CD4-positive, CD25-positive, alpha-beta regulatory T cell (primary cell): ENCODE data around the gene ORC6. TPM values are rescaled to one million over a fixed set of nuclear protein-coding genes. Genes with fewer than 3 reads are reported as not detected.
A peak's percentile ranks its signal among the peaks of the same experiment; 100 is the strongest.
"Not testable (repeated sequence)": the region's sequence is repeated elsewhere in the genome, so short reads cannot be mapped to it uniquely, and the experiment has no call there.

ENCODE experiments used
- ATAC-seq, 2 donors: fragments of 150-1000 bp; cut with Tn5 transposase; one replicate each; pipeline ENCODE4 v1.10.0; 2021; ENCODE audit warnings: low read depth in 2 of 2, moderate number of reproducible peaks in 2 of 2, moderate library complexity in 1 of 2
- DNase-seq, 3 donors: peaks; one replicate each; pipeline versions ENCODE4 v3.0.0 to v3.0.0-alpha.2; 2012 to 2022; ENCODE audit warnings: mixed read lengths in 1 of 3
- H3K27ac ChIP-seq: one replicate; pipeline ENCODE4 v1.7.0; 2013; ENCODE audit warnings: mild to moderate bottlenecking, low read length; ENCODE audit not compliant: insufficient read depth, poor library complexity, severe bottlenecking
- H3K27me3 ChIP-seq: one replicate; pipeline ENCODE4 v1.7.0; 2013; ENCODE audit warnings: low read length; ENCODE audit not compliant: control insufficient read depth, insufficient read depth
- H3K36me3 ChIP-seq: one replicate; pipeline ENCODE4 v1.7.0; 2013; ENCODE audit warnings: mild to moderate bottlenecking, low read length, moderate library complexity; ENCODE audit not compliant: control insufficient read depth, insufficient read depth
- H3K4me1 ChIP-seq: 2 replicates; pipeline ENCODE4 v1.7.0; 2013; ENCODE audit warnings: mild to moderate bottlenecking, low read length; ENCODE audit not compliant: insufficient read depth, control insufficient read depth, poor library complexity, severe bottlenecking
- H3K4me3 ChIP-seq: one replicate; pipeline ENCODE4 v1.7.0; 2013; ENCODE audit warnings: low read depth, mild to moderate bottlenecking, low read length, moderate library complexity
- H3K9me3 ChIP-seq, 2 experiments: 1 replicate in 1 of 2; 2 replicates in 1 of 2; pipeline ENCODE4 v1.7.0; 2013; ENCODE audit warnings: low read length in 2 of 2, mild to moderate bottlenecking in 1 of 2, moderate library complexity in 1 of 2; ENCODE audit not compliant: control insufficient read depth in 2 of 2
- H3K27ac Mint-ChIP-seq, 3 donors: one replicate each; pipeline ENCODE4 v1.8.0; 2020 to 2022; ENCODE audit warnings: mild to moderate bottlenecking in 3 of 3, mixed read lengths in 3 of 3, moderate library complexity in 2 of 3
- H3K27me3 Mint-ChIP-seq: one replicate; pipeline ENCODE4 v1.8.0; 2022; ENCODE audit warnings: mild to moderate bottlenecking, mixed read lengths
- H3K36me3 Mint-ChIP-seq: one replicate; pipeline ENCODE4 v1.8.0; 2020; ENCODE audit warnings: mixed read lengths
- H3K4me1 Mint-ChIP-seq, 4 donors: one replicate each; pipeline ENCODE4 v1.8.0; 2020 to 2022; ENCODE audit warnings: mixed read lengths in 4 of 4, mild to moderate bottlenecking in 1 of 4
- H3K4me3 Mint-ChIP-seq, 4 donors: one replicate each; pipeline ENCODE4 v1.8.0; 2020 to 2022; ENCODE audit warnings: mild to moderate bottlenecking in 4 of 4, mixed read lengths in 4 of 4, moderate library complexity in 3 of 4
- H3K9me3 Mint-ChIP-seq, 7 donors: one replicate each; pipeline ENCODE4 v1.8.0; 2020 to 2022; ENCODE audit warnings: mixed read lengths in 7 of 7, mild to moderate bottlenecking in 3 of 7, moderate library complexity in 2 of 7
- polyA plus RNA-seq, 4 donors: library from polyadenylated mRNA; unstranded; fragments of 300-500 nt; fragmentation: Illumina TruSeq; gene quantifications; one replicate each; pipeline ENCODE4 v1.2.3, GENCODE V29; 2021
- total RNA-seq: library from RNA; stranded (reverse); gene quantifications from one replicate; pipeline ENCODE4 v1.2.3, GENCODE V29; 2022

The ORC6 gene
- total and polyA plus RNA-seq, 5 donors from 2014 or later: 0.83 to 8.7 (median 1.8) TPM

GRCh38 chr16:46673320-46674013, 16.0 kb upstream of the ORC6 start:
- ATAC-seq: peak; percentile 85 to 88
- Mint-ChIP-seq H3K36me3 (peaks cover 45% of the 10 kb centered on the region), H3K27me3 (no peaks in the 10 kb centered on the region), H3K4me1 (peaks cover 0 to 5% (median 2%) of the 10 kb centered on the region in 4 donors), H3K9me3 (no peaks in the 10 kb centered on the region), H3K27ac (peak overlapping the region in 2 of 3 donors; percentile 37 to 60), H3K4me3 (no peak overlapping the region)
- Histone ChIP-seq H3K27ac (no peak overlapping the region), H3K36me3 (peaks cover 86% of the 10 kb centered on the region), H3K9me3 (no peaks in the 10 kb centered on the region), H3K27me3 (no peaks in the 10 kb centered on the region), H3K4me1 (no peaks in the 10 kb centered on the region), H3K4me3 (no peak overlapping the region)
- DNase-seq: peak; percentile 33 to 71 (median 56)

- DNase-seq, H3K4me1 Mint-ChIP-seq, H3K4me1 ChIP-seq, H3K27ac ChIP-seq, H3K27me3 Mint-ChIP-seq, H3K9me3 ChIP-seq, H3K4me3 ChIP-seq, ATAC-seq, H3K27me3 ChIP-seq, H3K4me3 Mint-ChIP-seq, H3K9me3 Mint-ChIP-seq: not testable (repeated sequence)
- peaks cover 80% of the 10 kb centered on the region for H3K36me3 ChIP-seq
- peak overlapping the region in 1 of 3 donors; percentile 33 for H3K27ac Mint-ChIP-seq
- peaks cover 39% of the 10 kb centered on the region for H3K36me3 Mint-ChIP-seq
Measured at GRCh38 chr16:46677943-46678342, 11.5 kb upstream of the ORC6 start.

GRCh38 chr16:46681867-46682266, 7.6 kb upstream of the ORC6 start:
- not testable (repeated sequence) for H3K27ac Mint-ChIP-seq, H3K4me1 ChIP-seq, H3K27ac ChIP-seq, H3K27me3 Mint-ChIP-seq, DNase-seq, ATAC-seq, H3K9me3 ChIP-seq, H3K9me3 Mint-ChIP-seq, H3K4me3 ChIP-seq, H3K4me3 Mint-ChIP-seq, H3K27me3 ChIP-seq
- peaks cover 47% of the 10 kb centered on the region for H3K36me3 ChIP-seq
- H3K4me1 Mint-ChIP-seq: peaks cover 16 to 41% (median 28%) of the 10 kb centered on the region in 4 donors
- H3K36me3 Mint-ChIP-seq: peaks cover 25% of the 10 kb centered on the region

GRCh38 chr16:46686815-46687473, 2.5 kb upstream of the ORC6 start:
- Mint-ChIP-seq H3K9me3 (no peaks in the 10 kb centered on the region), H3K27ac (peak overlapping the region in 1 of 3 donors; percentile 8), H3K4me1 (peaks cover 22 to 57% (median 44%) of the 10 kb centered on the region in 4 donors), H3K27me3 (no peaks in the 10 kb centered on the region), H3K4me3 (no peak overlapping the region), H3K36me3 (no peaks in the 10 kb centered on the region)
- peak overlapping the region; percentile 92 for H3K4me3 ChIP-seq
- no peak for DNase-seq
- H3K36me3 ChIP-seq: peaks cover 6% of the 10 kb centered on the region
- no peaks in the 10 kb centered on the region for H3K9me3 ChIP-seq
- no peak overlapping the region for H3K27ac ChIP-seq
- no peaks in the 10 kb centered on the region for H3K27me3 ChIP-seq
- peaks cover 30% of the 10 kb centered on the region for H3K4me1 ChIP-seq
- no peak for ATAC-seq

GRCh38 chr16:46687486-46687885, 2.0 kb upstream of the ORC6 start:
- H3K36me3 ChIP-seq: peaks cover 1% of the 10 kb centered on the region
- Mint-ChIP-seq H3K9me3 (no peaks in the 10 kb centered on the region), H3K4me3 (no peak overlapping the region), H3K4me1 (peaks cover 22 to 56% (median 41%) of the 10 kb centered on the region in 4 donors), H3K27ac (no peak overlapping the region), H3K36me3 (no peaks in the 10 kb centered on the region), H3K27me3 (no peaks in the 10 kb centered on the region)
- H3K9me3 ChIP-seq: no peaks in the 10 kb centered on the region
- H3K4me1 ChIP-seq: peaks cover 29% of the 10 kb centered on the region
- H3K27ac ChIP-seq: no peak overlapping the region
- peak overlapping the region; percentile 92 for H3K4me3 ChIP-seq
- ATAC-seq (no peak), DNase-seq (no peak)
- no peaks in the 10 kb centered on the region for H3K27me3 ChIP-seq

- Histone ChIP-seq H3K36me3 (no peaks in the 10 kb centered on the region), H3K4me3 (peak overlapping the region; percentile 92), H3K9me3 (no peaks in the 10 kb centered on the region), H3K27me3 (no peaks in the 10 kb centered on the region), H3K27ac (peak overlapping the region; percentile 97), H3K4me1 (peaks cover 27% of the 10 kb centered on the region)
- DNase-seq (no peak), ATAC-seq (no peak)
- no peaks in the 10 kb centered on the region for H3K36me3 Mint-ChIP-seq
- no peaks in the 10 kb centered on the region for H3K27me3 Mint-ChIP-seq
- H3K4me1 Mint-ChIP-seq: peaks cover 22 to 54% (median 38%) of the 10 kb centered on the region in 4 donors
- no peaks in the 10 kb centered on the region for H3K9me3 Mint-ChIP-seq
- peak overlapping the region in 1 of 3 donors; percentile 16 for H3K27ac Mint-ChIP-seq
- H3K4me3 Mint-ChIP-seq: no peak overlapping the region
Measured at GRCh38 chr16:46688101-46688653, 1.3 kb upstream of the ORC6 start.

GRCh38 chr16:46688654-46689364, 650 bp upstream of the ORC6 start, which contains the start of gene VPS35:
VPS35 (minus strand) TSS chr16:46689178; CDS start chr16:46689133, 45 bp downstream.
- Histone ChIP-seq H3K27ac (peak within 1 kb of the TSS; percentile 97), H3K27me3 (no peaks in the 10 kb centered on the region), H3K36me3 (no peaks in the 10 kb centered on the region), H3K4me3 (peak within 1 kb of the TSS; percentile 92), H3K9me3 (no peaks in the 10 kb centered on the region), H3K4me1 (peaks cover 27% of the 10 kb centered on the region)
- no peaks in the 10 kb centered on the region for H3K9me3 Mint-ChIP-seq
- peaks cover 22 to 47% (median 36%) of the 10 kb centered on the region in 4 donors for H3K4me1 Mint-ChIP-seq
- H3K27me3 Mint-ChIP-seq: no peaks in the 10 kb centered on the region
- peak within 1 kb of the TSS in 1 of 3 donors; percentile 16 for H3K27ac Mint-ChIP-seq
- no peak within 1 kb of the TSS for H3K4me3 Mint-ChIP-seq
- ATAC-seq (peak; percentile 92 to 93), DNase-seq (peak; percentile 99)
- no peaks in the 10 kb centered on the region for H3K36me3 Mint-ChIP-seq
